T-helper 1 cell treated with Interleukin-12 subunit alpha and Interleukin-12 subunit beta and Interleukin-4 antibody, amounts not matched to agents 30 μg/mL and 1 μg/mL, for 36 hours (primary cell): Measurements from ENCODE around the gene PTPRT.

Source experiments
- H3K27ac Mint-ChIP-seq: one replicate; pipeline ENCODE4 v1.8.0; 2021; ENCODE audit warnings: mild to moderate bottlenecking, mixed read lengths
- H3K27me3 Mint-ChIP-seq: one replicate; pipeline ENCODE4 v1.8.0; 2021; ENCODE audit warnings: low read depth, mixed read lengths
- H3K36me3 Mint-ChIP-seq: one replicate; pipeline ENCODE4 v1.8.0; 2021; ENCODE audit warnings: low read depth, mixed read lengths
- H3K4me1 Mint-ChIP-seq: one replicate; pipeline ENCODE4 v1.8.0; 2021; ENCODE audit warnings: low read depth, mixed read lengths
- H3K4me3 Mint-ChIP-seq: one replicate; pipeline ENCODE4 v1.8.0; 2021; ENCODE audit warnings: mild to moderate bottlenecking, moderate library complexity, mixed read lengths
- H3K9me3 Mint-ChIP-seq: one replicate; pipeline ENCODE4 v1.8.0; 2021; ENCODE audit warnings: mixed read lengths

Gene PTPRT

GRCh38 chr20:42889517-42889916 lies 300.2 kb downstream of the PTPRT start:
- H3K4me1 Mint-ChIP-seq = no peaks in the 10 kb centered on the region
- no peaks in the 10 kb centered on the region for H3K36me3 Mint-ChIP-seq
- H3K9me3 Mint-ChIP-seq = peaks cover 8% of the 10 kb centered on the region
- no peak overlapping the region for H3K27ac Mint-ChIP-seq
- no peaks in the 10 kb centered on the region for H3K27me3 Mint-ChIP-seq
- no peak overlapping the region for H3K4me3 Mint-ChIP-seq

DNA sequence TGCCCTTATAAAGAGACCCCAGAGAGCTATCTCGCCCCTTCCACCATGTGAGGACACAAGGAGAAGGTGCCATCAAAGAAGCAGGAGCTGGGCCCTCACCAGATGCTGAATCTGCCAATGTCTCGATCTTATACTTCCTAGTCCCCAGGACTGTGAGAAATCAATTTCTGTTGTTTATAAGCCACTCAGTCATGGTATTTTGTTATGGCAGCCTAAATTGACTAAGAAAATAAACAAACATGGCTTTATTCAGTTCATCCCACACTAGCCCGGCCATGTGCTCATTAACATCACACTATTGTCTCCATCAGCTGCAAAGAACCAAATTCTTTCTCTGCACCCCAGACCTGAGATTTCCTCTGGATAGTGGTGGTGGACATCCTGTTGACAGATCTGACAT lies 302.4 kb downstream of the PTPRT start:
- Mint-ChIP-seq H3K27me3 (no peaks in the 10 kb centered on the region), H3K4me1 (no peaks in the 10 kb centered on the region), H3K4me3 (no peak overlapping the region), H3K27ac (no peak overlapping the region), H3K9me3 (peaks cover 7% of the 10 kb centered on the region), H3K36me3 (no peaks in the 10 kb centered on the region)

GRCh38 chr20:42886801-42887200 lies 302.9 kb downstream of the PTPRT start:
- no peaks in the 10 kb centered on the region for H3K36me3 Mint-ChIP-seq
- no peak overlapping the region for H3K27ac Mint-ChIP-seq
- no peaks in the 10 kb centered on the region for H3K4me1 Mint-ChIP-seq
- H3K4me3 Mint-ChIP-seq = no peak overlapping the region
- peaks cover 10% of the 10 kb centered on the region for H3K9me3 Mint-ChIP-seq
- no peaks in the 10 kb centered on the region for H3K27me3 Mint-ChIP-seq

- H3K9me3 Mint-ChIP-seq = peaks cover 8% of the 10 kb centered on the region
- no peaks in the 10 kb centered on the region for H3K27me3 Mint-ChIP-seq
- no peaks in the 10 kb centered on the region for H3K4me1 Mint-ChIP-seq
- H3K27ac Mint-ChIP-seq = no peak overlapping the region
- no peaks in the 10 kb centered on the region for H3K36me3 Mint-ChIP-seq
- no peak overlapping the region for H3K4me3 Mint-ChIP-seq
These were observed 303.7 kb downstream of the PTPRT start for GRCh38 chr20:42886046-42886445.

GRCh38 chr20:42875581-42875980 lies 314.1 kb downstream of the PTPRT start:
- Mint-ChIP-seq H3K4me3 (no peak overlapping the region), H3K36me3 (no peaks in the 10 kb centered on the region), H3K9me3 (no peaks in the 10 kb centered on the region), H3K4me1 (no peaks in the 10 kb centered on the region), H3K27ac (no peak overlapping the region), H3K27me3 (no peaks in the 10 kb centered on the region)

- no peak overlapping the region for H3K27ac Mint-ChIP-seq
- H3K27me3 Mint-ChIP-seq = no peaks in the 10 kb centered on the region
- H3K9me3 Mint-ChIP-seq = no peaks in the 10 kb centered on the region
- no peak overlapping the region for H3K4me3 Mint-ChIP-seq
- H3K4me1 Mint-ChIP-seq = no peaks in the 10 kb centered on the region
- H3K36me3 Mint-ChIP-seq = no peaks in the 10 kb centered on the region
These were observed 316.4 kb downstream of the PTPRT start for GRCh38 chr20:42873259-42873658.

GRCh38 chr20:42864116-42864515 lies 325.6 kb downstream of the PTPRT start:
- no peaks in the 10 kb centered on the region for H3K27me3 Mint-ChIP-seq
- H3K9me3 Mint-ChIP-seq = no peaks in the 10 kb centered on the region
- no peaks in the 10 kb centered on the region for H3K36me3 Mint-ChIP-seq
- H3K27ac Mint-ChIP-seq = no peak overlapping the region
- no peaks in the 10 kb centered on the region for H3K4me1 Mint-ChIP-seq
- no peak overlapping the region for H3K4me3 Mint-ChIP-seq

- no peaks in the 10 kb centered on the region for H3K27me3 Mint-ChIP-seq
- H3K4me3 Mint-ChIP-seq = no peak overlapping the region
- no peaks in the 10 kb centered on the region for H3K4me1 Mint-ChIP-seq
- no peak overlapping the region for H3K27ac Mint-ChIP-seq
- H3K9me3 Mint-ChIP-seq = no peaks in the 10 kb centered on the region
- H3K36me3 Mint-ChIP-seq = no peaks in the 10 kb centered on the region
These were observed 327.3 kb downstream of the PTPRT start for GRCh38 chr20:42862446-42862845.

- Mint-ChIP-seq H3K36me3 (no peaks in the 10 kb centered on the region), H3K4me3 (no peak overlapping the region)
These were observed 332.3 kb downstream of the PTPRT start for GRCh38 chr20:42857446-42857845.

DNA sequence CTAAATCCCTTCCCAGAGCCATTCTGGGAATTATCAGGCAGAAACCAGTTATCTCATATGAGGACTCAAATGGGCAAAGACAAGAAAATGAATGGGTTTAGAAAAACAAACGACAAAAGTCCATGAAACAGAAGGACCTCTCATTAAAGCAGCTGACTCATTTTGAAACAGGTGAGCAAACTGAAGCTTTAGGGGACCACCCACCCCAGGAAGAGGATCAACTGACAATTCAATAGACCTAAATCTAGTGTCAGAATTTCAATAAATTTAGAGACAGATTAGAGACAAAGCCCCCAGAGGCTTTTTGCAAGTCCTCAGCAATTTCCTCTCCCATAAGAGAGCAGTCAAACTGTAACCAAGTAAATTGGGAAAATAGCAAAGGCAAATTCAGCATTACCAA lies 333.8 kb downstream of the PTPRT start:
- H3K9me3 Mint-ChIP-seq = no peaks in the 10 kb centered on the region
- no peaks in the 10 kb centered on the region for H3K4me1 Mint-ChIP-seq
- H3K36me3 Mint-ChIP-seq = no peaks in the 10 kb centered on the region
- H3K4me3 Mint-ChIP-seq = no peak overlapping the region
- H3K27ac Mint-ChIP-seq = no peak overlapping the region
- H3K27me3 Mint-ChIP-seq = no peaks in the 10 kb centered on the region

More at GRCh38 chr20:42857446-42857845, 332.3 kb downstream of the PTPRT start:
- H3K27ac Mint-ChIP-seq = no peak overlapping the region
- H3K4me1 Mint-ChIP-seq = no peaks in the 10 kb centered on the region
- H3K27me3 Mint-ChIP-seq = no peaks in the 10 kb centered on the region
- no peaks in the 10 kb centered on the region for H3K9me3 Mint-ChIP-seq

DNA sequence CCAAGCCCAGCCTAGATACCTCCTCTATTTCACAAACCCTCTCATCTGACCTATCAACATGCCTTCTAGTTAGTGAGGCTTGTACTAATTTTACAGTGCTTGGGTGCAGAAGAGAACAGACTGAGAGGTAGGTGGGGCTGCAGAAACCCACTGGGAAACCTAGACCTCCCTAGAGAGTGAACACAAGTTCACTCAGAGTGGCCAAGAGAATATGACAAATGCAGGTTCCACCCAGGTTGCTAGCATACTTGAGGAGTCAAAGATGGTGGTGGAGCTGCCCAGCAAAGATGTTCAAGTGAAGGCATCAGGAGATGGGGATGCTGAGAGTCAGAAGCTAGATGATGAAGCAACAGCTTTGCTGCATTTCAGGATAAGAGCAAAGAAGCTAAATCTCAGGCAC lies 337.0 kb downstream of the PTPRT start:
- Mint-ChIP-seq H3K36me3 (no peaks in the 10 kb centered on the region), H3K27ac (no peak overlapping the region), H3K4me3 (no peak overlapping the region), H3K27me3 (no peaks in the 10 kb centered on the region), H3K4me1 (no peaks in the 10 kb centered on the region), H3K9me3 (peaks cover 4% of the 10 kb centered on the region)

DNA sequence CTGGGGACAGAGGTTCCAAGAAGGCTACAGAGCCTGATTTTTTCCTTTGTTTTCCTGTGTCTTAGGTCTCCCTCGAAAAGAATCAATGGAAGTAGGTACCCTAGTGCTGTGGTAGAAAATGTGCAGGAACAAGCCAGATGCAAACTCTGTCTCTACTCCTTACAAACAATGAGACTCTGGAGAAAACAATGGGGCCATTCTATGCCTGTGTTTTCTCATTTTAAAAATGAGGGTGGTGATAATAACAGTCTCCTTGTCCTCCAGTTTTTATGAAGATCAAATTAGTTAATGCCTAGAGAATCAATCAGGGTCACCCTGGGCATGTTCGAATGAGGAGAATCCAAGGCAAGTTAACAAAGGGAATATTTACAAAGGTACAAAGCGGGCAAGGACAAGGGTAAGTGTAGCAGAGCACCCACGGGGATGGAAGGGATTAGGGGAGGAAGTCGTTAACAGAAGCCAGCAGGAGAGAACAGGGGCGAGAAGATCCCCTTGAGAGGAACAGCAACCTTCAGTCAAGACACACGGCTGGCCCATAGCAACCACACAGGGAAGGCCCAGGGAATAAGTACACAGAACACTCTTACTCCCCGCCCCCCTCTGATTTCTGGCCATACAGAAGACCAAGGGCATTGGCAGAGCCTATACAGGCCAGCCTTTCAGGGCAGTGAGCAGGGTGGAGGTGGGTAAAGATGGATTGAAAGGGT lies 342.8 kb downstream of the PTPRT start:
- peaks cover 15% of the 10 kb centered on the region for H3K9me3 Mint-ChIP-seq
- no peaks in the 10 kb centered on the region for H3K27me3 Mint-ChIP-seq
- H3K36me3 Mint-ChIP-seq = no peaks in the 10 kb centered on the region
- H3K4me3 Mint-ChIP-seq = no peak overlapping the region
- no peak overlapping the region for H3K27ac Mint-ChIP-seq
- no peaks in the 10 kb centered on the region for H3K4me1 Mint-ChIP-seq

DNA sequence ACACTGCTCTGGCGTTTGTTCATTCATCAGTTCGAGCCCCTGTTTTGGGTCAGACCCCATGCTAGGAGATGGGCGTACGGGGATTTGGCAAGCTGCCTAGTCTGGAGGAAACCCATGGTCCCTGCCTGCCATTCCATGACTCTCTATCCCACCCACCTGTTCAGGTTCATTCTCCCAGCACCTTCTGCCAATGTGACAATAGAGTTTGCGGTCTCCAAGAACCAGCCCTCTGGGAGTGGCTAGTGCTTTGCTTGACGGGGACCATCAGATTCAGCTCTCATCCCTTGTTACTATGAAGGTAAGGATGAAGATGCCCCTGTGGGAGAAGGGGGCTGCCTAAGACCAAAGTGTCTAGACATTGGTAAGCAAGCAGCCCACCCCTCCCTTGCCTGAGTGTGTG lies 345.0 kb downstream of the PTPRT start:
- Mint-ChIP-seq H3K4me1 (no peaks in the 10 kb centered on the region), H3K27ac (no peak overlapping the region)

GRCh38 chr20:42837456-42837855 lies 352.2 kb downstream of the PTPRT start:
- H3K4me3 Mint-ChIP-seq = no peak overlapping the region
- H3K4me1 Mint-ChIP-seq = no peaks in the 10 kb centered on the region
- no peaks in the 10 kb centered on the region for H3K36me3 Mint-ChIP-seq
- no peaks in the 10 kb centered on the region for H3K27me3 Mint-ChIP-seq
- no peak overlapping the region for H3K27ac Mint-ChIP-seq
- peaks cover 12% of the 10 kb centered on the region for H3K9me3 Mint-ChIP-seq

More for the DNA sequence above, 345.0 kb downstream of the PTPRT start:
- Mint-ChIP-seq H3K36me3 (no peaks in the 10 kb centered on the region), H3K27me3 (no peaks in the 10 kb centered on the region), H3K9me3 (peaks cover 20% of the 10 kb centered on the region), H3K4me3 (no peak overlapping the region)

DNA sequence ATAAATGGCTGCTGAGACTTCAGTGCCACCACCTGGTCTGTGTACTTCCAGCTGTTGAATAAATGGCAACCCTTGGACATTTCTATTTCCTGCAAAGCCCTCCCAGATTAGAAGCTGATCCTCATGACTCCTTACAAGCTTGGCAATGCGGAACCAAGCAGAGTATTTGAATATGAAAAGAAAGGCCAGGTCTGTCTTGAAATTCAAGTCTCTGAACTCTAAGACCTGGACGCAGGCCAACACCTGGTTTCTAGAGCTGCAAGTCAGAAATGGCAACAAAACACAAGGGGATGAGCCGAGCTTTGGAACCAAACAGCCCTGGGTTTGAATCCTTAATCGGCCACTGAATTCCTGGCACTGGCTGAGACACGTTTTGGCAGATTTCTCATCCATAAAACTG lies 353.4 kb downstream of the PTPRT start:
- no peaks in the 10 kb centered on the region for H3K36me3 Mint-ChIP-seq
- H3K4me1 Mint-ChIP-seq = no peaks in the 10 kb centered on the region
- no peaks in the 10 kb centered on the region for H3K27me3 Mint-ChIP-seq
- H3K9me3 Mint-ChIP-seq = peaks cover 9% of the 10 kb centered on the region
- H3K27ac Mint-ChIP-seq = no peak overlapping the region
- H3K4me3 Mint-ChIP-seq = no peak overlapping the region

GRCh38 chr20:42807876-42808275 lies 381.8 kb downstream of the PTPRT start:
- no peaks in the 10 kb centered on the region for H3K4me1 Mint-ChIP-seq
- no peaks in the 10 kb centered on the region for H3K36me3 Mint-ChIP-seq
- no peak overlapping the region for H3K4me3 Mint-ChIP-seq
- no peaks in the 10 kb centered on the region for H3K27me3 Mint-ChIP-seq
- no peak overlapping the region for H3K27ac Mint-ChIP-seq
- peaks cover 10% of the 10 kb centered on the region for H3K9me3 Mint-ChIP-seq
